Type B pancreatic cell (in vitro differentiated cells): Measurements from ENCODE around the gene OR4K14. TPM values are rescaled to one million over a fixed set of nuclear protein-coding genes. Genes with fewer than 3 reads are reported as not detected.

ENCODE experiments used
- DNase-seq: peaks from one replicate; pipeline ENCODE4 v3.0.0; 2021; ENCODE audit warnings: mixed read lengths; ENCODE audit not compliant: unreplicated experiment; ENCODE audit errors: extremely low spot score
- H3K27ac Mint-ChIP-seq: 2 replicates; pipeline ENCODE4 v1.8.0; 2021; ENCODE audit warnings: mild to moderate bottlenecking, mixed read lengths
- H3K27me3 Mint-ChIP-seq: 2 replicates; pipeline ENCODE4 v1.8.0; 2021; ENCODE audit warnings: mixed read lengths
- H3K36me3 Mint-ChIP-seq: 2 replicates; pipeline ENCODE4 v1.8.0; 2021; ENCODE audit warnings: mixed read lengths
- H3K4me1 Mint-ChIP-seq: one replicate; pipeline ENCODE4 v1.8.0; 2021; ENCODE audit warnings: mixed read lengths; ENCODE audit not compliant: unreplicated experiment
- H3K4me3 Mint-ChIP-seq: 2 replicates; pipeline ENCODE4 v1.8.0; 2021; ENCODE audit warnings: mild to moderate bottlenecking, mixed read lengths
- H3K9me3 Mint-ChIP-seq: 2 replicates; pipeline ENCODE4 v1.8.0; 2021; ENCODE audit warnings: mixed read lengths
- CTCF ChIP-seq: fragments of 200-600 bp; sonication (generic); conservative IDR thresholded peaks from 2 replicates; pipeline ENCODE4 v1.5.0; 2021; ENCODE audit warnings: antibody characterized with exemption, mild to moderate bottlenecking
- long read RNA-seq: library from polyadenylated mRNA; unstranded; transcript quantifications from one replicate; pipeline ENCODE4 v2.0.0, GENCODE V29; 2020
- total RNA-seq: library from RNA; stranded (reverse); gene quantifications from 2 replicates; pipeline ENCODE4 v1.2.1, GENCODE V29; 2021; ENCODE audit warnings: low replicate concordance

The OR4K14 gene
- total RNA-seq: not detected in 2 replicates
- long read RNA-seq: 0 reads

DNA sequence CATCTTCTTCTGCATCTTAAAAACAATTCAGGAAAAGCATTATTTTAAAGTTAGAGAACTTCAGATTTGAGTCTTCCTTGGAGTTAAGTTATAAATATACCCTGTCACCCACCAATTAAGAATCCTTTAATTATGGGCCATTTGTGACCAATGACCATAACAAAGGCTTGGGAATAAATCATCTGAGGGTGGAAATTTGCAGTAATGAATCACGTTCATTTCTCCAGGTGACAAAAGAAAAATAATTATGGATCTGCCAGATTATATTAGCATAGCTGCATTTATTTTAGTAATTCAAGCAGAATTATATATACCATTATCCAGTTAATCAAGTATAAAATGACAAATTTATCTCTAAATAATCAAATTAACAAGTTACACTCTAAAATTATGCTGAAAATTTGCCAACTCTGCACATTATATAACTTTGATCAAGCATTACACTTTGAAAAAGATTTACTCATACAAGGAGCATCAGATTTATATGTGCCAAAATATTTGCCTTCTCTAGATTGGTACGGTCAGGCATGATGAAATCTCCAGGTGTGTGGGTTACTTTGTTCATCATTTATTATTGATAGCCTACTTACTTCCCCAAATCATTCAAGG, at the start of gene OR4K14:
OR4K14 (minus strand) TSS at position 51 of the 609 bp plus-strand sequence. CDS start 4,114 bp downstream, outside the sequence.
- Mint-ChIP-seq H3K9me3 (peaks cover 4% of the 10 kb centered on the region), H3K36me3 (no peaks in the 10 kb centered on the region)

DNA sequence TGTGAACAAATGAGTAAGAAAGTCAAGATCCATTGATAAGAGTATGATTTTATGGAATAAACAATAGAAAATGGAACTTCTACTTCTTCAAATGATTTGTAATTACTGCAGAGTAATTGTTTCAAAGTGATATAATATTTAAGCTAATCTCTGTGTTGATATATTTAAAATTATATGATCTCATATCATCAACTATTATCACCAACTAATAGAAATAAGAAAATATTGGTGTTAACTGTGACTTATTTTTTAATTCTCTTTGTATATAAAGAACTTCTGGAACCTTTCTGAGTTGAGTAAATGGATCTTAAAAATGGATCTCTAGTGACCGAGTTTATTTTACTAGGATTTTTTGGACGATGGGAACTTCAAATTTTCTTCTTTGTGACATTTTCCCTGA, 40.6 kb upstream of the OR4K14 start, which contains the start of gene OR4L1:
OR4L1 (plus strand) TSS at position 301 of the 400 bp plus-strand sequence; CDS start at position 301, 0 bp downstream.
- Mint-ChIP-seq H3K36me3 (no peaks in the 10 kb centered on the region), H3K4me1 (no peaks in the 10 kb centered on the region), H3K9me3 (peaks cover 5% of the 10 kb centered on the region), H3K27ac (no peak within 1 kb of the TSS), H3K27me3 (no peaks in the 10 kb centered on the region), H3K4me3 (no peak within 1 kb of the TSS)
- no peak for DNase-seq
- no peak for TF ChIP-seq CTCF

More for the DNA sequence above, at the start of gene OR4K14:
- DNase-seq: no peak
- Mint-ChIP-seq H3K27ac (no peak within 1 kb of the TSS), H3K4me1 (no peaks in the 10 kb centered on the region), H3K4me3 (no peak within 1 kb of the TSS), H3K27me3 (no peaks in the 10 kb centered on the region)
- no peak for TF ChIP-seq CTCF

GRCh38 chr14:20048202-20048601, 29.1 kb upstream of the OR4K14 start:
- no peak overlapping the region for H3K27ac Mint-ChIP-seq
- no peak for DNase-seq

DNA sequence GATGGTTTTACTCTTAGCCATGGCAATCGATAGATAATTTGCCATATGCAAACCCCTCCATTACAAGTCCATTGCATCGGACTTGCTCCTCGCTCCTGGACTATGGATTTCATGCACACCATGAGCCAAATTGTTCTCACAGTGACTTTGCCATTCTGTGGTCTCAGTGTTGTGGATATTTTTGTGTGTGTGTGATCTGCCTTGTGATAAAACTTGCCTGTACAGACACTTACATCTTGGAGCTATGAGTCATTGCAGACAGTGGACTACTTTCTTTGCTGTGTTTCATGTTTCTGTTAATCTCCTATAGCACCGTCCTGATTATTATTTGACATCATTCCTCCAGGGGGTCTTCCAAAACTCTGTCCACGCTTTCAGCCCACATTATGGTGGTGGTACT, 25.1 kb upstream of the OR4K14 start:
- Mint-ChIP-seq H3K27me3 (no peaks in the 10 kb centered on the region), H3K27ac (no peak overlapping the region), H3K36me3 (peaks cover 3% of the 10 kb centered on the region), H3K9me3 (peaks cover 15% of the 10 kb centered on the region), H3K4me1 (no peaks in the 10 kb centered on the region), H3K4me3 (no peak overlapping the region)
- DNase-seq: no peak
- no peak for TF ChIP-seq CTCF

More at GRCh38 chr14:20048202-20048601, 29.1 kb upstream of the OR4K14 start:
- no peaks in the 10 kb centered on the region for H3K36me3 Mint-ChIP-seq
- no peak overlapping the region for H3K4me3 Mint-ChIP-seq
- H3K27me3 Mint-ChIP-seq: no peaks in the 10 kb centered on the region
- TF ChIP-seq CTCF: no peak
- H3K4me1 Mint-ChIP-seq: no peaks in the 10 kb centered on the region
- peaks cover 15% of the 10 kb centered on the region for H3K9me3 Mint-ChIP-seq

- Mint-ChIP-seq H3K9me3 (no peaks in the 10 kb centered on the region), H3K36me3 (no peaks in the 10 kb centered on the region), H3K27me3 (no peaks in the 10 kb centered on the region), H3K4me1 (no peaks in the 10 kb centered on the region), H3K4me3 (no peak within 1 kb of the TSS), H3K27ac (no peak within 1 kb of the TSS)
- DNase-seq: no peak
- TF ChIP-seq CTCF: no peak
Measured at GRCh38 chr14:20035938-20036337, 16.8 kb upstream of the OR4K14 start, which contains the start of gene OR4K13. Gene OR4K13 (minus strand): TSS chr14:20036038. CDS start chr14:20034758, 1,280 bp downstream.
